BJ (cell line): Measurements from ENCODE around the gene TEN1. TPM values are rescaled to one million over a fixed set of nuclear protein-coding genes. Genes with fewer than 3 reads are reported as not detected.

ENCODE experiments used
- CTCF ChIA-PET: fragments of 350-600 bp; formaldehyde crosslinking; extraction: SDS; loops from one replicate; lab custom pipeline; 2021; ENCODE audit warnings: antibody characterized with exemption, inconsistent platforms; lab: Yijun Ruan, JAX
- POLR2A ChIA-PET: fragments of 300-600 bp; sonication (Branson Sonifier 250); formaldehyde crosslinking; extraction: SDS; loops from one replicate; lab custom pipeline; 2021; ENCODE audit warnings: antibody characterized with exemption; lab: Charles Lee
- DNase-seq: peaks from one replicate; pipeline ENCODE4 v3.0.0-alpha.2; 2011; ENCODE audit warnings: low read depth
- H3K27me3 ChIP-seq: 2 replicates; pipeline ENCODE4 v1.6.0; 2011; ENCODE audit warnings: low read length; ENCODE audit not compliant: control insufficient read depth, insufficient read depth
- H3K36me3 ChIP-seq: 2 replicates; pipeline ENCODE4 v1.5.1; 2011; ENCODE audit warnings: low read length; ENCODE audit not compliant: control insufficient read depth, insufficient read depth
- H3K4me3 ChIP-seq: 2 replicates; pipeline ENCODE4 v1.5.1; 2011; ENCODE audit warnings: low read depth, mild to moderate bottlenecking, control low read depth, low read length
- CTCF ChIP-seq: IDR thresholded peaks from 2 replicates; pipeline ENCODE4 v1.5.1; 2011; ENCODE audit warnings: low read depth, mild to moderate bottlenecking, control low read depth, inconsistent platforms, low read length, moderate library complexity; ENCODE audit not compliant: insufficient read depth
- polyA plus RNA-seq: library from polyadenylated mRNA; depleted of rRNA; stranded (reverse); fragments of >200 nt; gene quantifications from 2 replicates; pipeline ENCODE4 v1.2.3, GENCODE V29; 2011

Gene TEN1
- polyA plus RNA-seq, 1 experiment = 25.6 TPM

- no peak for DNase-seq
- no peak for TF ChIP-seq CTCF
- Histone ChIP-seq H3K27me3 (peaks cover 3% of the 10 kb centered on the region), H3K36me3 (no peaks in the 10 kb centered on the region), H3K4me3 (no peak overlapping the region)
- POLR2A ChIA-PET = no interaction called here
- CTCF ChIA-PET = interaction anchor here (1.2 to 3.0 kb wide), 2 partner anchors 9 kb away, joined by 4 to 17 read pairs; no protein-coding TSS in a partner anchor
These were observed 44.2 kb downstream of the TEN1 start for GRCh38 chr17:76022973-76023899.

GRCh38 chr17:76023900-76024237, 44.8 kb downstream of the TEN1 start:
- no peak for TF ChIP-seq CTCF
- CTCF ChIA-PET = interaction anchor here (0.9 to 3.0 kb wide), 3 partner anchors 8 to 18 kb away, joined by 3 to 17 read pairs (median 4); no protein-coding TSS in a partner anchor
- no peak overlapping the region for H3K4me3 ChIP-seq
- POLR2A ChIA-PET = no interaction called here
- H3K36me3 ChIP-seq = no peaks in the 10 kb centered on the region
- H3K27me3 ChIP-seq = peaks cover 3% of the 10 kb centered on the region
- DNase-seq = no peak

- ChIA-PET CTCF (interaction anchor here (0.9 to 3.0 kb wide), 3 partner anchors 8 to 19 kb away, joined by 3 to 17 read pairs (median 4); no protein-coding TSS in a partner anchor), POLR2A (no interaction called here)
- H3K4me3 ChIP-seq = no peak overlapping the region
- H3K36me3 ChIP-seq = no peaks in the 10 kb centered on the region
- DNase-seq = no peak
- TF ChIP-seq CTCF = no peak
- H3K27me3 ChIP-seq = peaks cover 2% of the 10 kb centered on the region
These were observed 45.3 kb downstream of the TEN1 start for GRCh38 chr17:76024353-76024752.

GRCh38 chr17:76025294-76025693, 46.3 kb downstream of the TEN1 start:
- ChIA-PET CTCF (interaction anchor here (1.2 kb wide), 1 partner anchor 11 kb away, joined by 4 read pairs; no protein-coding TSS in a partner anchor), POLR2A (no interaction called here)
- no peaks in the 10 kb centered on the region; the same call in none of the 2 replicates for H3K27me3 ChIP-seq
- no peak for DNase-seq
- no peak for TF ChIP-seq CTCF
- no peak overlapping the region for H3K4me3 ChIP-seq
- no peaks in the 10 kb centered on the region for H3K36me3 ChIP-seq

GRCh38 chr17:76026714-76027158, 47.7 kb downstream of the TEN1 start:
- H3K27me3 ChIP-seq = no peaks in the 10 kb centered on the region; the same call in none of the 2 replicates
- ChIA-PET CTCF (no interaction called here), POLR2A (no interaction called here)
- no peaks in the 10 kb centered on the region for H3K36me3 ChIP-seq
- no peak for TF ChIP-seq CTCF
- no peak for DNase-seq
- no peak overlapping the region for H3K4me3 ChIP-seq
